Fibroblast of skin of right biceps (primary cell): ENCODE data around the gene GDA.

Experiments
- DNase-seq: peaks from one replicate; pipeline ENCODE4 v3.0.0-alpha.2; 2013

Gene GDA

DNA sequence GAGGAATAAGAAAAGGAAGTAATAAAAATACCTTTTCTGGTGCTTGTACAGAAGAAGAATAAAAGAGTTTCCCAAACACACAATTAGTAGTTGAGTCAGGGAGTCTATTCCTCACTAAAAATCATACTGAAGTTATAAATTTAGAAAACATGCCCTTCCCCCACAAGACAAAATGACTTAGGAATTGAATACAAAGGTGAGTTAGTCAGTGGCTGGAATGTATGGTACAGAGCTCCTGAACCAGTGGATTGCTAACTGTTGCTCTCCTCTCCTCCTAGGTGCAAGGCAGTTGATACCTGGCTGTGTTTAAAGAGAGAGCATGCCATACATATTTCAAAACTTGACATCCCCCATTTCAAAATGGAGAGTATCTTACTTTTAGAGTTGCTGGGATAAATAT lies 1.9 kb downstream of the GDA start:
- no peak for DNase-seq

DNA sequence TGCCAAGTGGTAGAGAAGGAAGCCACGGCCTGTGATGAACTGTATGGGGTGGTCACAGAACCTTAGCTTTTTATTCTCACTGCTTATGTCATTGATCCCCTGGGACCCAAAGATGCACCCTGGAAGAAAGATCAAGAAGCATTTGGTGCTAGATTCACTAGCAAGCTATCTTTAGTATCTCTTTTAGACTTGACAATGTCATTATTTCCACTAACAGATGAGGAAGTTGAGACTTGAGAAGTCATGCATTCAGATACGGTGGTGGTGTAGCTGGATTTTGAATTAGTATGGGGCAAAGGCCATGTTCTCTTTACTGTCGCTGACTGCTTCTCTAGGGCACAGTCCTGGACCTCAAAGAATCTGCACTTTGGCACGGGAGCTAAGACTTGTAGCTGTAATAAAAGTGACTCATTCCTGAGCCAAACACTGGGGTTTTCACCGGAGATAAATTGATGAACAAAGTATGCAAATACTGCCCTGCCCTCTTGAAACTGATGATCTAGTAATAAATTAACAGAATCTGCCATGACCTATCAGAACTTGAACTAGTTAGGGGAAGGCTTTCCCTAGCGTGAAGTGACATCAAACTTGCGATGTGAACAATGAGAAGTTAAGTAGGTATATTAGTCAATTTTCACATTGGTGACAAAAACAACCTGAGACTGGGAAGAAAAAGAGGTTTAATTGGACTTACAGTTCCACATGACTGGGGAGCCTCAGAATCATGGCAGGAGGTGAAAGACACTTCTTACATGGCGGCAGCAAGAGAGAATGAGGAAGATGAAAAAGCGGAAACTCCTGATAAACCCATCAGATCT lies 5.4 kb downstream of the GDA start:
- no peak for DNase-seq

GRCh38 chr9:72155301-72155700 lies 6.1 kb downstream of the GDA start:
- no peak for DNase-seq

- no peak for DNase-seq
Observed at GRCh38 chr9:72156586-72156985, 7.3 kb downstream of the GDA start.

- DNase-seq = no peak
Observed at GRCh38 chr9:72158680-72159079, 9.4 kb downstream of the GDA start.

- no peak for DNase-seq
Observed at GRCh38 chr9:72160446-72161123, 11.3 kb downstream of the GDA start.

GRCh38 chr9:72165326-72165725 lies 16.1 kb downstream of the GDA start:
- no peak for DNase-seq

- no peak for DNase-seq
Observed at GRCh38 chr9:72165821-72166547, 16.7 kb downstream of the GDA start.

DNA sequence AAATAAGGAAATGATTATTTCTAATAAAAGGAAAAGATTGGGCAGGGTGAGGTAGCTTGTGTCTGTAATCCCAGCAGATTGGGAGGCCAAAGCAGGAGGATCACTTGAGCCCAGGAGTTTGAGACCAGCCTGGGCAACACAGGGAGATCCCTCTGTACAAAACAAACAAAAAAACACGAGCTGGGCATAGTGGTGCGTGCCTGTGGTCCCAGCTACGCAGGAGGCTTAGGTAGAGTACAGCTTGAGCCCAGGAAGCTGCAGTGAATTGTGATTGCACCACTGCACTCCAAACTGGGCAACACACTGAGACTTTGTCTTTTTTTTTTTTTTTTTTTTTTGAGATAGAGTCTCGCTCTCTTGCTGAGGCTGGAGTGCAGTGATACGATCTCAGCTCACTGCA lies 18.8 kb downstream of the GDA start:
- no peak for DNase-seq

DNA sequence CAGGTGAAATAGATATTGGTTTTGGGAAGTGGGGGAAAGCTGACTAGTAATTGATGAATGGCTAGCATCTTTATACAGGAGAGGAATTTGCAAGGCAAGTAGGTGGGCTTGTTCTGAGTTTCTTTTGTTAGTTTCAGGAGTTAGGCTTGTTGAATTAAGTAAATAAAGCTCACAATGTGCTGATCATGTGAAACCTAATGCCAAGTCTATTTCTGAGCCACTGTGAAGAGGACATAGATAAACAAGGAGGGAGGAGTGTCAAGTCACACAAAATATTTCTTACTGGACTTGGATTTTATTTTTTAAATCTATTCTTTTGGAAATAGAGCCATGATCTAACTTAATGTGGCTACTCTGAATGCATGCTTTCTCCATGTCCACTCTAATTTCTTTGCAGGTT lies 19.9 kb downstream of the GDA start:
- no peak for DNase-seq

- DNase-seq = no peak
Observed at GRCh38 chr9:72173080-72173479, 23.8 kb downstream of the GDA start.

DNA sequence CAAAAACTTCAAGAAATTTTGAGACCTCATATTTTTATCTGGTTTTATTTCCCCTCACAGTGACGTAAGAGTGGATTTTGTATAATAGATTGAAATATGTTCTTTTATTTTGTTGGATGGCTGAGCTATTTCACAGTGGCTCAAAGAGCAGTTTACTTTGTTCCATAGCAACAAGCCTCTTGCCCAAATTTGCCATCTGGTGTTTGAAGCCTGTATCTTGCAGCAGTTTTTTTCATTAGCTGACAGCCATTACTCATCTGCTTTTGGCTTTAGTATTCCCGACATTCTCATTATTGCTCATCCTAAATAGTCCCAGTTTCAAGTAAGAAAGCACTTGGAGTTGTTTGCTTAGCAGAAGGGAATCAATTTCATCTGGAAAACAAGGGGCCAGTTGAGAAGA lies 36.3 kb downstream of the GDA start:
- no peak for DNase-seq

DNA sequence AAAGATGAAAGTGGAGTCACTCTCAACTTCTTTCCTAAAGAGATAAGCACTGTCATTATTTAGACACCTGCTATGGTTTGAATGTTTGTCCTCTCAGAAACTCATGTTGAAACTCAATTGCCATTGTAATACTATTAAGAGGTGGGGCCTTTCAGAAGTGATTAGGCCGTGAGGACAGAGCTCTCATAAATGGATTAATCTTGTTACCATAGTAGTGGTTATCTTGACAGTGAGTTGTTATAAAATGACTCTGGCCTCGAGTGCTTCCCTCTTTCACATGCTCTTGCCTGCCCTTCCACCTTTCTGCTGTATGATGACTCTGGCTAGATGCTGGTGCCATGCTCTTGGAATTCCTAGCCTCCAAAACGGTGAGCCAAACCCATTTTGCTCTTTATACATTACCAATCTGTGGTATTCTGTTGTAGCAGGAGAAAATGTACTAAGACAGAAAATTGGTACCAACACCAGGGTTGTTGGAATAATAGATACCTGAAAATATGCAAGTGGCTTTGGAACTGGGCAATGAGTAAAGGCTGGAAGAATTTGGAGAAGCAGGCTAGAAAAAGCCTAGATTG lies 38.0 kb downstream of the GDA start:
- DNase-seq = no peak

DNA sequence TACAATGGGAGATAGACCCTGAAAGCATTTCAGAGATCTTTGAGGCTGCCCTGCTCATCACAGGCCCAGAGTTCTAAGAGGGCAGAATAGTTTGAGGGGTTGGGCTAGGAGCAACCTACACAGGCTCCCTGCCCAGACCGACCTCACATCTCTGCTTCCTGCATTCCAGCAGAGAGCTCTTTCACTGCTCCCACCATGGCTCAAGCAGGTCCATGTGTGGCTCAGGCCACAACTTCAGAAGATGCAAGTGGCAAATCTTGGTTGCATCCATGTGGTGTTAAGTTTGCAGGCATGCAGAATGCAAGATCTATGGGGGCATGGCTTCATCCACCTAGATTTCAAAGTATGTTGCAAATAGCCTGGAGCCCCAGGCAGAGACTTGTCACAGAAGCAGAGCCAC lies 39.0 kb downstream of the GDA start:
- no peak for DNase-seq

- no peak for DNase-seq
Observed at GRCh38 chr9:72193478-72193881, 44.2 kb downstream of the GDA start.

DNA sequence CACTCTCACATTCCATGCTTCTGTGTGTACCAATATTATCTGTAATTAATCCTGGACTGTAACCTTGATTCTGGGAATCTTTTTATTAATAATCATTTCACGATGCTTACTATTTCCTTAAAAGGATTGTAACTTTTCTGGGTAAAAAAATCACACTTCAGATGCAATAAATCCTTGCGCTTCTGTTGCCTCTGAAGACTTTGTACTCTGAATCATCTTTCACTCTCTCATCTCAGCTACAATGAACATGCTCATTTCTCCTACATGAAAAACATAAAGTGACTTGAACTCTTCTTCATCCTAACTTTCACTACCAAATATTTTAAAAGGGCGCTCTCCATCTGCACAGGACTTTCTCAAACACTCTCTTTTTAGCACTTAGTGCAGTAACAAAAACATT lies 50.0 kb downstream of the GDA start:
- no peak for DNase-seq

DNA sequence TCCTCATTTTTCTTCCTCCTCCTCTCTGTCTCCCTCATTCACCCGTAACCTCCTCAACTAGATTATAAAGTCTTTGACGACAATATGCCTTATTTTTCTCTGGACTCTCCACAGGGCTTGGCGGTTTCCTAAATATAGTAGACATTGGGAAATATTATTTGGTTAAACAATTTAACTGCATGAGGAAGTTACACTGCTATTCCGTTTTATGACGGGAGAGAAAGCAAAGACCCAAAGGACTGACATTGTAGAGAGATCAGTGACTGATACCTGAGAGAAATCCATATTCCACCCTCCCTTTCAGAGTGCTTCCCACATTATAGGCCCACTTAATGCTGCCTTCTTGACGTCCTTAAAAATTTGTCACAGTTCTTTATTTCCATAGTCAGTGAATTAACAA lies 51.2 kb downstream of the GDA start:
- DNase-seq = no peak

DNA sequence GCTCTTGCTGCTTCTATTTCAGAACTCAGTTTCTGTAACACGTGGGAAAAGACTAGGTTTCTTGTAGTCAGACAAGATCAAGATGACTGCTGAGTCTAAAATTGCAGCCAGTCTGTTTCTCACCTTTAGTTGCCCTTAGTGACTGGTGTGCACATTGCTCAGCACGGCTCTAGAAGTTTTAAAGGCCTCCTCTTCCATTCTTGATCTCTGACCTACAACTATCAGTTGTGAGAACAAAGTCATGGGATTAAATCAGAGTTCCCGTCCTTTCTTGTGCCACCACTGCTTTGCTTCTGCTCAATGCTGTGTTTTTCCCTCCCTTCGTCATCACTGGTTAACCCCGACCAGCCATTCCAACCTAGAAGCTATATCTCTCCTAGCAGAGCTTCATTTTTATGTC lies 52.8 kb downstream of the GDA start:
- DNase-seq = no peak

DNA sequence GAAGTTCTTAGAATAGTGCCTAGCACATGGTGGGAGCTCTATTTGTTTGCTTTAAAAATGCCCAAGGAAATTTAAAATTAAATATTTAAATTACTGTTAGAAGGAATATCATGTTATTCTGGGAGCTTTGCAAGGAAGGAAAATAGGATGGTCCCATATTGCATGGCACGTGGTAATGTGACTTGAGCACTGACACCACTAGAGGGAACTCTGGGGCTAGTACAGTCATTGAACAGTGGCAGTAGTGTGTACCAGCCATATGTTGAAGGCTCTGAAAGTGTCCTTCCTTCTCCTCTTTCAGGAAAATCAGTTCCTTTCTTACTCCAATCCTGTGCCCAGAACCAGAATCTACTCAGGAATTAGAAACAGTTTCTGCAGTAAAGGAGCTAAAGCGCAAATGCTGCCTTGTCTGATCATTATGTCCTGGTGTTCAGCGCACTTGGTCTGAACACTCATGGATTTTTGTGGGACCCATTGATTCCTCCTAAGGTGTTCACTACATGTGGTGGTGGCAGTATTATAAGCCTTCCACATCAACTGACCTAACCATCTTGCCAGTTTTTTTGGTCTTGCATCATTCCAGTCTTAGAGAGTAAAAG lies 54.1 kb downstream of the GDA start:
- peak; percentile 10 for DNase-seq

GRCh38 chr9:72204062-72204461 lies 54.8 kb downstream of the GDA start:
- DNase-seq = no peak

DNA sequence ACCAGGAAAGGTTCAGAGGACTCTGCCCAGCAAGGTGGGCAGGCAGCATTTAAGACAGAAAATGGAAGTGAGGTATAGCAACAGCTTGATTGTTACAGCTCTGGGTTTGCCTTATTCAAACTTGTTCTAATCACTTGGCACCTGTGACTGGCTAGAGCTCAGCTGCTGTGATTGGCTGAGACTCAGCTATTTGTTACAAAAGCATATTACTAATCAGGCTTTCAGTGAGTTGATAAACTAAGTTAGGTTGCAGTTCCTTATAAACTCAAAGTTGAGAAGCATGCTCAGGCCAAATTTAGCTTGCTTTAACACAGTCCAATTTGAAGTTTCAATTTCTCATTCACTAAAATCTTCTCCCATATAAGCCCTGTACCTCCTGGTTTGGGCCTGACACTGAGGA lies 56.3 kb downstream of the GDA start:
- DNase-seq = no peak

- DNase-seq = no peak
Observed at GRCh38 chr9:72207278-72207677, 58.0 kb downstream of the GDA start.

GRCh38 chr9:72210522-72210921 lies 61.3 kb downstream of the GDA start:
- no peak for DNase-seq
